Gastroesophageal sphincter (tissue), 2 donors: ENCODE results near the gene PICK1.

Experiments used
- EP300 ChIP-seq: sonication (generic); formaldehyde crosslinking; IDR thresholded peaks from one replicate; pipeline ENCODE4 v1.6.1; 2017; ENCODE audit warnings: antibody characterized with exemption, mild to moderate bottlenecking
- POLR2AphosphoS5 ChIP-seq: sonication (generic); formaldehyde crosslinking; IDR thresholded peaks from one replicate; pipeline ENCODE4 v1.6.1; 2017; ENCODE audit warnings: antibody characterized with exemption

- TF ChIP-seq EP300 = no peak
- TF ChIP-seq POLR2AphosphoS5 = no peak
Measured at GRCh38 chr22:38071421-38072321, 14.5 kb downstream of the PICK1 start.
